ENCODE results near the gene FAAH. TPM values are rescaled to one million over a fixed set of nuclear protein-coding genes. Genes with fewer than 3 reads are reported as not detected.

Gene FAAH
- total RNA-seq, 2 experiments from 2014 or later = 21.9 to 25.4 TPM

Other genes with a start within 250 kb of the FAAH start
- not detected in 2 replicates for gene TSPAN1, start 219.2 kb upstream of the FAAH start, total RNA-seq (2014; rRNA removed; shearing (Covaris generic))
- gene TSPAN1, start 219.2 kb upstream of the FAAH start, total RNA-seq (2022) = not detected in 2 replicates
- not detected in 2 replicates for gene P3R3URF, start 217.8 kb upstream of the FAAH start, total RNA-seq (2014; rRNA removed; shearing (Covaris generic))
- gene P3R3URF, start 217.8 kb upstream of the FAAH start, total RNA-seq (2022) = not detected in 2 replicates
- 26.8 and 37.3 TPM in 2 replicates for gene POMGNT1, start 195.9 kb upstream of the FAAH start, total RNA-seq (2014; rRNA removed; shearing (Covaris generic))
- gene POMGNT1, start 195.9 kb upstream of the FAAH start, total RNA-seq (2022) = 30.8 and 33.7 TPM in 2 replicates
- 0.25 and 0.51 TPM in 2 replicates for gene LURAP1, start 191.0 kb upstream of the FAAH start, total RNA-seq (2014; rRNA removed; shearing (Covaris generic))
- gene LURAP1, start 191.0 kb upstream of the FAAH start, total RNA-seq (2022) = 0.17 and 0.20 TPM in 2 replicates
- 53.3 and 62.6 TPM in 2 replicates for gene RAD54L, start 146.6 kb upstream of the FAAH start, total RNA-seq (2014; rRNA removed; shearing (Covaris generic))
- 78.5 and 84.6 TPM in 2 replicates for gene RAD54L, start 146.6 kb upstream of the FAAH start, total RNA-seq (2022)
- 24.1 and 36.8 TPM in 2 replicates for gene LRRC41, start 90.7 kb upstream of the FAAH start, total RNA-seq (2014; rRNA removed; shearing (Covaris generic))
- 43.7 and 48.8 TPM in 2 replicates for gene LRRC41, start 90.7 kb upstream of the FAAH start, total RNA-seq (2022)
- 693 and 1,106 TPM in 2 replicates for gene UQCRH, start 90.6 kb upstream of the FAAH start, total RNA-seq (2014; rRNA removed; shearing (Covaris generic))
- gene UQCRH, start 90.6 kb upstream of the FAAH start, total RNA-seq (2022) = 450 and 489 TPM in 2 replicates
- gene NSUN4, start 53.5 kb upstream of the FAAH start, total RNA-seq (2014; rRNA removed; shearing (Covaris generic)) = 13.2 and 26.6 TPM in 2 replicates
- gene NSUN4, start 53.5 kb upstream of the FAAH start, total RNA-seq (2022) = 29.8 and 33.5 TPM in 2 replicates
- not detected in 2 replicates for gene DMBX1, start 95.5 kb downstream of the FAAH start, total RNA-seq (2014; rRNA removed; shearing (Covaris generic))
- gene DMBX1, start 95.5 kb downstream of the FAAH start, total RNA-seq (2022) = not detected in 2 replicates
- gene KNCN, start 157.3 kb downstream of the FAAH start, total RNA-seq (2014; rRNA removed; shearing (Covaris generic)) = not detected in 2 replicates
- not detected in 2 replicates for gene KNCN, start 157.3 kb downstream of the FAAH start, total RNA-seq (2022)
- 11.5 and 18.8 TPM in 2 replicates for gene MKNK1, start 210.0 kb downstream of the FAAH start, total RNA-seq (2014; rRNA removed; shearing (Covaris generic))
- gene MKNK1, start 210.0 kb downstream of the FAAH start, total RNA-seq (2022) = 22.1 and 24.0 TPM in 2 replicates
- gene MOB3C, start 222.5 kb downstream of the FAAH start, total RNA-seq (2014; rRNA removed; shearing (Covaris generic)) = 2.0 and 2.7 TPM in 2 replicates
- gene MOB3C, start 222.5 kb downstream of the FAAH start, total RNA-seq (2022) = 3.8 and 3.9 TPM in 2 replicates

Measured in OCI-LY7 (cell line).